Left lung (tissue), 10 donors: ENCODE data around the gene TRMT13. TPM values are rescaled to one million over a fixed set of nuclear protein-coding genes. Genes with fewer than 3 reads are reported as not detected.

ENCODE experiments used
- ATAC-seq: fragments of 200-7000 bp; cut with Tn5 transposase; one replicate; pipeline ENCODE4 v1.9.1; 2020; ENCODE audit warnings: moderate library complexity
- DNase-seq, 4 donors: peaks; one replicate each; pipeline ENCODE4 v3.0.0-alpha.2; 2013 to 2020
- H3K27ac ChIP-seq, 2 donors: fragments of 200-600 bp; sonication (generic) in 1 of 2; one replicate each; pipeline versions ENCODE4 v1.5.0 to v1.8.0; 2020 to 2021
- H3K27me3 ChIP-seq, 2 donors: fragments of 200-600 bp; sonication (generic) in 1 of 2; one replicate each; pipeline versions ENCODE4 v1.5.0 to v1.8.0; 2020 to 2021
- H3K36me3 ChIP-seq, 2 donors: fragments of 200-600 bp; sonication (generic) in 1 of 2; one replicate each; pipeline versions ENCODE4 v1.5.0 to v1.8.0; 2020 to 2021
- H3K4me1 ChIP-seq, 2 donors: fragments of 200-600 bp; one replicate each; pipeline ENCODE4 v1.8.0; 2021
- H3K4me3 ChIP-seq, 2 donors: fragments of 200-600 bp; sonication (generic) in 1 of 2; one replicate each; pipeline versions ENCODE4 v1.5.0 to v1.8.0; 2020 to 2021; ENCODE audit warnings: mild to moderate bottlenecking in 1 of 2
- H3K9me3 ChIP-seq, 2 donors: fragments of 200-600 bp; sonication (generic) in 1 of 2; one replicate each; pipeline versions ENCODE4 v1.5.0 to v1.8.0; 2020 to 2021
- CTCF ChIP-seq, 2 donors: fragments of 200-600 bp; sonication (generic) in 1 of 2; IDR thresholded peaks; one replicate each; pipeline versions ENCODE4 v1.5.0 to v1.8.0; 2021; ENCODE audit warnings: antibody characterized with exemption in 2 of 2
- intact Hi-C, 2 donors: fragments of 100-400 bp; cut with DNase I; formaldehyde crosslinking; loops; one replicate each; pipeline versions ENCODE4 v1.11.2 to v1.14.2; 2022
- polyA plus RNA-seq, 6 donors: library from polyadenylated mRNA; unstranded; fragments of 120-200 nt; gene quantifications; one replicate each; pipeline ENCODE4 v1.2.1, GENCODE V29; 2013; ENCODE audit not compliant: insufficient read length in 6 of 6
- total RNA-seq, 2 donors: library from RNA; stranded (reverse); fragmentation: NEBNext Ultra II Directional; extraction: Animal tissue kit (Norgen Biotek cat#: 25700); gene quantifications; one replicate each; pipeline ENCODE4 v1.2.1, GENCODE V29; 2021
- donor health status: DM: no; HTN: yes; CAD: no.
- donor health status: DM: no; HTN: no; CAD: no.

The TRMT13 gene
- total and polyA plus RNA-seq, 8 donors, result 8.9 to 53.6 (median 49.0) TPM

- Histone ChIP-seq H3K36me3 (peaks cover 0 to 12% of the 10 kb centered on the region in 2 donors), H3K27me3 (no peaks in the 10 kb centered on the region), H3K4me1 (no peaks in the 10 kb centered on the region), H3K27ac (no peak overlapping the region), H3K4me3 (no peak overlapping the region), H3K9me3 (no peaks in the 10 kb centered on the region)
- intact Hi-C loops, result no loop called here
- TF ChIP-seq CTCF (IDR thresholded peaks at IDR 0.05), result no peak
- DNase-seq (no peak), ATAC-seq (no peak)
Measured at GRCh38 chr1:100122177-100122576, 10.8 kb upstream of the TRMT13 start.

GRCh38 chr1:100127226-100127625 is 5.7 kb upstream of the TRMT13 start:
- intact Hi-C loops, result no loop called here
- no peak for TF ChIP-seq CTCF (IDR thresholded peaks at IDR 0.05)
- Histone ChIP-seq H3K4me1 (peaks cover 0 to 15% of the 10 kb centered on the region in 2 donors), H3K4me3 (no peak overlapping the region), H3K27me3 (no peaks in the 10 kb centered on the region), H3K9me3 (no peaks in the 10 kb centered on the region), H3K27ac (no peak overlapping the region), H3K36me3 (no peaks in the 10 kb centered on the region)
- DNase-seq, result no peak
- ATAC-seq, result no peak

GRCh38 chr1:100130552-100131077 is 2.3 kb upstream of the TRMT13 start:
- Histone ChIP-seq H3K9me3 (no peaks in the 10 kb centered on the region), H3K4me1 (peaks cover 6 to 31% of the 10 kb centered on the region in 2 donors), H3K4me3 (no peak overlapping the region), H3K27me3 (no peaks in the 10 kb centered on the region), H3K27ac (no peak overlapping the region), H3K36me3 (no peaks in the 10 kb centered on the region)
- TF ChIP-seq CTCF (IDR thresholded peaks at IDR 0.05), result no peak
- DNase-seq (no peak), ATAC-seq (no peak)
- intact Hi-C loops, result no loop called here

GRCh38 chr1:100131623-100132022 is 1.3 kb upstream of the TRMT13 start:
- Histone ChIP-seq H3K27me3 (no peaks in the 10 kb centered on the region), H3K36me3 (no peaks in the 10 kb centered on the region), H3K4me3 (peak overlapping the region in 1 of 2 donors; percentile 71), H3K4me1 (peaks cover 6 to 31% of the 10 kb centered on the region in 2 donors), H3K27ac (no peak overlapping the region), H3K9me3 (no peaks in the 10 kb centered on the region)
- ATAC-seq (no peak), DNase-seq (no peak)
- intact Hi-C loops, result no loop called here
- TF ChIP-seq CTCF (IDR thresholded peaks at IDR 0.05), result no peak

GRCh38 chr1:100134872-100135271 is 1.9 kb downstream of the TRMT13 start:
- no peak for ATAC-seq
- Histone ChIP-seq H3K4me1 (peaks cover 6 to 31% of the 10 kb centered on the region in 2 donors), H3K27me3 (no peaks in the 10 kb centered on the region), H3K36me3 (peaks cover 0 to 31% of the 10 kb centered on the region in 2 donors), H3K9me3 (no peaks in the 10 kb centered on the region), H3K27ac (no peak overlapping the region), H3K4me3 (no peak overlapping the region)
- intact Hi-C loops, result no loop called here
- DNase-seq, result no peak
- TF ChIP-seq CTCF (IDR thresholded peaks at IDR 0.05), result no peak
